NCI-H2107 (cell line): ENCODE measurements around the gene FARS2.
A peak's percentile ranks its signal among the peaks of the same experiment; 100 is the strongest.
"Not testable (repeated sequence)": the region's sequence is repeated elsewhere in the genome, so short reads cannot be mapped to it uniquely, and the experiment has no call there.

Experiments
- DNase-seq: peaks from one replicate; lab custom pipeline; 2025; lab: John Stamatoyannopoulos, UW

FARS2 gene

GRCh38 chr6:5632348-5632935 lies 371.1 kb downstream of the FARS2 start:
- DNase-seq: no peak

GRCh38 chr6:5634525-5634924 lies 373.2 kb downstream of the FARS2 start:
- DNase-seq: no peak

GRCh38 chr6:5636210-5637030 lies 375.1 kb downstream of the FARS2 start:
- DNase-seq: peak; percentile 24

- no peak for DNase-seq
Measured at GRCh38 chr6:5637714-5638113, 376.4 kb downstream of the FARS2 start.

GRCh38 chr6:5638666-5639065 lies 377.4 kb downstream of the FARS2 start:
- DNase-seq: no peak

GRCh38 chr6:5639193-5639592 lies 377.9 kb downstream of the FARS2 start:
- no peak for DNase-seq

- DNase-seq: no peak
Measured at GRCh38 chr6:5640614-5641013, 379.3 kb downstream of the FARS2 start.

GRCh38 chr6:5644523-5645185 lies 383.3 kb downstream of the FARS2 start:
- DNase-seq: no peak

GRCh38 chr6:5645328-5646290 lies 384.3 kb downstream of the FARS2 start:
- DNase-seq: peak; percentile 48

GRCh38 chr6:5652406-5653137 lies 391.3 kb downstream of the FARS2 start:
- DNase-seq: no peak

GRCh38 chr6:5653801-5654200 lies 392.5 kb downstream of the FARS2 start:
- DNase-seq: no peak

GRCh38 chr6:5656226-5656625 lies 394.9 kb downstream of the FARS2 start:
- no peak for DNase-seq

- DNase-seq: not testable (repeated sequence)
Measured at GRCh38 chr6:5656695-5657094, 395.4 kb downstream of the FARS2 start.

GRCh38 chr6:5657684-5658430 lies 396.5 kb downstream of the FARS2 start:
- no peak for DNase-seq

- DNase-seq: no peak
Measured at GRCh38 chr6:5659467-5659866, 398.2 kb downstream of the FARS2 start.

- DNase-seq: no peak
Measured at GRCh38 chr6:5660772-5661171, 399.5 kb downstream of the FARS2 start.

- DNase-seq: no peak
Measured at GRCh38 chr6:5662797-5663196, 401.5 kb downstream of the FARS2 start.

GRCh38 chr6:5663259-5663658 lies 401.9 kb downstream of the FARS2 start:
- no peak for DNase-seq

GRCh38 chr6:5663739-5664138 lies 402.4 kb downstream of the FARS2 start:
- no peak for DNase-seq

GRCh38 chr6:5664149-5664548 lies 402.8 kb downstream of the FARS2 start:
- no peak for DNase-seq

GRCh38 chr6:5665173-5665572 lies 403.9 kb downstream of the FARS2 start:
- no peak for DNase-seq
